ENCODE measurements around the gene TUBB. TPM values are rescaled to one million over a fixed set of nuclear protein-coding genes. Genes with fewer than 3 reads are reported as not detected.

The TUBB gene
- total and polyA plus RNA-seq, 2 of the 8 experiments (the other 6 are each of a cell fraction or from before 2014, with no cell fraction given) = 1,880 to 3,022 TPM

- TF ChIP-seq CHD7 (IDR thresholded peaks at IDR 0.05; ENCODE audit: insufficient replicate concordance, low read length) (no peak), SRF (IDR thresholded peaks at IDR 0.05; ENCODE audit: low read depth, low read length) (no peak), NRF1 (IDR thresholded peaks at IDR 0.05; ENCODE audit: low read depth, low read length) (no peak), RNF2 (IDR thresholded peaks at IDR 0.05; ENCODE audit: borderline replicate concordance, low read depth, low read length, missing control alignments, poor library complexity, severe bottlenecking) (no peak), KDM4A (IDR thresholded peaks at IDR 0.05; ENCODE audit: low read depth, low read length, severe bottlenecking) (no peak), BACH1 (IDR thresholded peaks at IDR 0.05; ENCODE audit: low read length) (no peak), ASH2L (IDR thresholded peaks at IDR 0.05; ENCODE audit: low read length) (no peak), YY1 (IDR thresholded peaks at IDR 0.05; ENCODE audit: low read depth, low read length) (no peak), SP1 (IDR thresholded peaks at IDR 0.05; ENCODE audit: low read depth, low read length) (no peak)
Measured at GRCh38 chr6:30681766-30682142, 38.4 kb upstream of the TUBB start (continued).
